ENCODE data around the gene BAHCC1. TPM values are rescaled to one million over a fixed set of nuclear protein-coding genes. Genes with fewer than 3 reads are reported as not detected.
A peak's percentile ranks its signal among the peaks of the same experiment; 100 is the strongest.

Gene BAHCC1
- polyA plus RNA-seq, 1 experiment: 3.1 TPM

DNA sequence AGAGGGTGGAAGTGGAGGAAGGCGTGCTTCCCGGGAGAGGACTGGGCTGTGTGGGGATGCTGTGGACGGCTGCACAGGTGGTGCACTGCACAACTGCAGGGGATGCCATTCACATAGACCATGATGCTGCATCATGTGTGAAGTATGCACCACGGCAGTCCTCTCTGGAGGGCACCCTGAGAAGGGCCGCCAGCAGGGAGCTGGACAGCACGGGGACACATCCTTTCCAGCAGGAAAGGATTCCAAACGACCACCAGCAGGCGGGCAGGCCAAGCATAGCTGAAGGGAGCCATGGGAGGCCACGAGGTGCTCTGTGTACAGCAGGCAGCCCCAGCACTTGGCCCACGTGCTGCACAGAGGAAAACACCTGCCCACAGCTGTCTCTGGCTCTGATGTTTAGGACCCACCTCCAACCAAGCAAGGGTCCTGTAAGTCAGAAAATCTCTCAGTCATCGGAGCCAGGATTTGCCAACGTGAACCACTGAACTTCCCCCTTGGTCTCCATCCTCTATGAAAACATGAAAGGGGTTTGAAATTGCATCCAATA is 107.3 kb downstream of the BAHCC1 start:
- ChIA-PET POLR2A (no interaction called here), CTCF (no interaction called here)
- no peaks in the 10 kb centered on the region; the same call in 1 of the 2 replicates for H3K27me3 ChIP-seq (ENCODE audit: control insufficient read depth, insufficient read depth, low read length)
- TF ChIP-seq, protein P1, sequence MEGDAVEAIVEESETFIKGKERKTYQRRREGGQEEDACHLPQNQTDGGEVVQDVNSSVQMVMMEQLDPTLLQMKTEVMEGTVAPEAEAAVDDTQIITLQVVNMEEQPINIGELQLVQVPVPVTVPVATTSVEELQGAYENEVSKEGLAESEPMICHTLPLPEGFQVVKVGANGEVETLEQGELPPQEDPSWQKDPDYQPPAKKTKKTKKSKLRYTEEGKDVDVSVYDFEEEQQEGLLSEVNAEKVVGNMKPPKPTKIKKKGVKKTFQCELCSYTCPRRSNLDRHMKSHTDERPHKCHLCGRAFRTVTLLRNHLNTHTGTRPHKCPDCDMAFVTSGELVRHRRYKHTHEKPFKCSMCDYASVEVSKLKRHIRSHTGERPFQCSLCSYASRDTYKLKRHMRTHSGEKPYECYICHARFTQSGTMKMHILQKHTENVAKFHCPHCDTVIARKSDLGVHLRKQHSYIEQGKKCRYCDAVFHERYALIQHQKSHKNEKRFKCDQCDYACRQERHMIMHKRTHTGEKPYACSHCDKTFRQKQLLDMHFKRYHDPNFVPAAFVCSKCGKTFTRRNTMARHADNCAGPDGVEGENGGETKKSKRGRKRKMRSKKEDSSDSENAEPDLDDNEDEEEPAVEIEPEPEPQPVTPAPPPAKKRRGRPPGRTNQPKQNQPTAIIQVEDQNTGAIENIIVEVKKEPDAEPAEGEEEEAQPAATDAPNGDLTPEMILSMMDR (IDR thresholded peaks at IDR 0.05; ENCODE audit: insufficient read depth, low read depth, low read length): no peak
- no peaks in the 10 kb centered on the region for H3K36me3 ChIP-seq (ENCODE audit: control insufficient read depth, insufficient read depth, low read length)
- DNase-seq (ENCODE audit: low read depth): no peak
- H3K4me3 ChIP-seq (ENCODE audit: low read depth, low read length): no peak overlapping the region

DNA sequence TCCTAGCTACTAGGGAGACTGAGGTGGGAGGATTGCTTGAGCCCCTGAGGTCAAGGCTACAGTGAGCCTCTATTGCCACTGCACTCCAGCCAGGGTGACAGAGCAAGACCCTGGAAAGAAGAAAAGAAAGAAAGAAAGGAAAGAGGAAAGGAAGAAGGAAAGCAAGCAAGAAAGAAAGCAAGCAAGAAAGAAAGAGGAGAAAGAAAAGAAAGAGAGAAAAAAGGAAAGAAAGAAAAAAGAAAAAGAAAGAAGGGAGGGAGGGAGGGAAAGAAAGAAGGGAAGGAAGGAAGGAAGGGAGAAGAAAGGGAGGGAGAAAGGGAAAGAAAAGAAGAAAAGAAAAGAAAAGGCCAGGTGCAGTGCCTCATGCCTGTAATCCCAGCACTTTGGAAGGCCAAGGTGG is 108.4 kb downstream of the BAHCC1 start:
- CTCF ChIA-PET: no interaction called here
- Histone ChIP-seq H3K27me3 (ENCODE audit: control insufficient read depth, insufficient read depth, low read length) (no peaks in the 10 kb centered on the region; the same call in 1 of the 2 replicates), H3K4me3 (ENCODE audit: low read depth, low read length) (no peak overlapping the region), H3K36me3 (ENCODE audit: control insufficient read depth, insufficient read depth, low read length) (no peaks in the 10 kb centered on the region)
- TF ChIP-seq, protein P1 (IDR thresholded peaks at IDR 0.05; ENCODE audit: insufficient read depth, low read depth, low read length): no peak
- POLR2A ChIA-PET: interaction anchor here (0.6 kb wide), 2 partner anchors 67 to 109 kb away, joined by 3 to 6 read pairs; partner anchors contain the start of gene BAHCC1
- no peak for DNase-seq (ENCODE audit: low read depth)

DNA sequence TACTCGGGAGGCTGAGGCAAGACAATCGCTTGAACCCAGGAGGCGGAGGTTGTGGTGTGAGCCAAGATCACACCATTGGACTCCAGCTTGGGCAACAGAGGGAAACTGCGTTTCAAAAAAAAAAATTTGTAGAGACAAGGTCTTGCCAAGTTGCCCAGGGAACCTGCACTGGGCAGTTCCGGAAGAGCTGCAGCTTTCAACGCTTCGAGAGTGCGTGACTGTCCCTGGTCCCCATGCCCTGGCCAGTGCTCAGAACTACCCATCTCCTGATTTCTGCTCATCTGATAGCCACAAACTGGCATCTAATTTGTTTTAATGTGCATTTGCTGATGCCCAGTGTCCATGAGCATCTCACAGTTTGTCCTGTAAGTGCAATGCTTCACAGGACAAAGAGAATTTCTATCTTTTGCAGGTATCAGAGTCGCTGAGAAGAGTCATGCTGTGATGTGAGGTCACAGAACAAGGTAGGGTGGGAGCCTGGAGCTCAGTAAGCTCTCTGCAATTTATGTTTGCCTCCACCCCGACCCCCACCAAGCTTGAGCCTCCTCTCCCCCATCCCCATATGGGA is 113.5 kb downstream of the BAHCC1 start:
- Histone ChIP-seq H3K36me3 (ENCODE audit: control insufficient read depth, insufficient read depth, low read length) (peaks cover 31% of the 10 kb centered on the region), H3K4me3 (ENCODE audit: low read depth, low read length) (peak overlapping the region; percentile 95), H3K27me3 (ENCODE audit: control insufficient read depth, insufficient read depth, low read length) (no peaks in the 10 kb centered on the region)
- no peak for DNase-seq (ENCODE audit: low read depth)
- TF ChIP-seq, protein P1 (IDR thresholded peaks at IDR 0.05; ENCODE audit: insufficient read depth, low read depth, low read length): no peak
- ChIA-PET POLR2A (interaction anchor here (0.6 to 0.9 kb wide), 4 partner anchors 92 to 261 kb away, joined by 3 to 12 read pairs (median 4); no protein-coding TSS in a partner anchor), CTCF (interaction anchor here (0.6 to 2.0 kb wide), 4 partner anchors 92 to 394 kb away, joined by 3 to 8 read pairs (median 4); no protein-coding TSS in a partner anchor)

DNA sequence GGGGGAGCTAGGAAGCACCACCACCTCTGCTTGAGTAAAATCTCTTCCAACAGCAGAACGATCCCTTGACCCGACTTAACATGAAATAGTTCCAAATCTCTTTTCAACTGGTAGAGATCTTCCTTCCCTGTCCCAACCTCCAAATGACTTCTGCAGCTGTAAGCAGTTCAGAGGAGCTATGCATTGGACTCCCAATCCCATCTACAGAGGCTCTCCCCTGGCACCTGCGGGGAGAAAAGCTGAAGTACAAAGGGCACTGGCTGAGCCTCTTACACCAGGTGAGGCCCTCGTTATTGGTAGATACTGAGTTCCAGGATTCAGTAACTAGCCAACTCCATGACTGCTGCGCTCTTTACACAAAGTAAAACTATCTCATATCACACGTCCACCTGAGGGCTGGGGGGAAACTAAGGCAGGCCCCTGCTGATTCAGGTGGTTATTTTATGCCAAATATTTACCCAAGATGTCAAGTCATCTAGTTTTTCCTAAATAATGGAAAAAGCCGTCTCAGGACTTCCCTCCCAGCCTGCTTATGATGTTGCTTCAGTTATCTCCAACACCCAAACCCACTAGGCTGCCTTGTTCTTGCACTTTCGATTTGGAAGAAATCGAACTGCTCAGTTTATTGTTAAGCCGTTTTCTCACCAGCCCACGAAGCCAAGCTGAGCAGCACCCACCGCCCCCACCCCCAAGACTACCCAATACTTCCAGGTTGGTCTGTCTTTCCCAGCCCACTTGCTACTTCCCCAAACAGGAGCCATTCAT is 114.1 kb downstream of the BAHCC1 start:
- DNase-seq (ENCODE audit: low read depth): no peak
- H3K36me3 ChIP-seq (ENCODE audit: control insufficient read depth, insufficient read depth, low read length): peaks cover 31% of the 10 kb centered on the region
- TF ChIP-seq, protein P1 (IDR thresholded peaks at IDR 0.05; ENCODE audit: insufficient read depth, low read depth, low read length): no peak

More for the DNA sequence above, 114.1 kb downstream of the BAHCC1 start:
- H3K4me3 ChIP-seq (ENCODE audit: low read depth, low read length): peak overlapping the region; percentile 95
- POLR2A ChIA-PET: interaction anchor here (0.5 to 1.3 kb wide), 3 partner anchors 9 to 115 kb away, joined by 3 to 5 read pairs (median 3); partner anchors contain the start of gene BAHCC1
- H3K27me3 ChIP-seq (ENCODE audit: control insufficient read depth, insufficient read depth, low read length): no peaks in the 10 kb centered on the region
- CTCF ChIA-PET: interaction anchor here (0.6 to 2.0 kb wide), 3 partner anchors 91 to 395 kb away, joined by 3 to 8 read pairs (median 4); no protein-coding TSS in a partner anchor

All from BJ (cell line).